Smooth muscle cell of the umbilical artery (primary cell): ENCODE results near the gene CETN2. TPM values are rescaled to one million over a fixed set of nuclear protein-coding genes. Genes with fewer than 3 reads are reported as not detected.

Experiments used
- total RNA-seq: library from RNA; depleted of rRNA; stranded (reverse); fragments of >200 nt; gene quantifications from 2 replicates; pipeline ENCODE4 v1.2.3, GENCODE V29; 2014

Gene CETN2
- 48.3 and 58.8 TPM in 2 replicates for total RNA-seq

DNA sequence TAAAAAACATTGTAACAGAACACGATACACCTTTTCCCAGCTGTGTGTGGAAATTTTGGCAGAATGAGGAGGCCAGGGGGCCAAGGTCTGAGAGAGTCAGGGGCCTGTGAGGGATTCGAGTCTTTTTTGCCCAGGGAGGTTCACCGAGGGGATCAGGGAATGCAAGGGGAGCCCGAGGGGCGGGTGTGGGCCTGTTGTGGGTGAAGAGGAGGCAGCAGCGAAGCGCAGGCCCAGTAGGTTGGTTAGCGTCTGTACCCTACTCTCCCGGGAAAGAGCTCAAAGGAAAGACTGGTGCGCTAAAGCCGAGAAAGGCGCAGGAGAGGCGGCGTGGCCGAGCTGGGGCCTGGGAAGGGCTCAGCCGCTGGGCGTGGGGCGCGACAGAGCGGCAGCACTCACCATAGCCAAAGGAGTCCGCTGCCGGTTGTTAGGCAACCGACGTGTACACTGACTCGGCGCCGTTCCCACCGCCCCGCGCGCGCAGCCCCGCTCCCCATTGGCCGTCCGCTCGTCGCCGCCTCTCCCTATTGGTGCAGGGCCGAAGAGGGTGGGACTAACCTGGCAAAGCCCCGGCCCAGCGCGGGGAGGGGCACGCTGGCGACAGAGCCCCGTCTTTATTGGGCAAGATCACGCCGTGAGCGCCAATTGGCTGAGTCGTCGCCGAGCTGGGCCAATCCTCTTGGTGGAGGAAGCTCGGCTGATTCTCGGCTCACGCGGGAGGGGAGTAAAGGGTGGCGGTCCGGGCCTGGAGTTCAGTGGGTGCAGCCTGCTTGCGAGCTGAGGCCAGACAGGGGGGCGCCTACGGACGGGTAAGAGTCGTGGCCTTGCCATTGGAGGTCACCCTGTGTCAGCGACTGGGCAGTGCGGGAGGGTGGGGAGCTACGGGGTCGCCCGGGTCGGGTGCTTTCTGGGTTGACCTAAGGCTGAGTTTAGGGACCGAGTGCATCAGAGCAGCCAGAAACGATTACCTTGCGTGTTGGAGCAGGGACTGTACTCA lies at the start of gene CETN2, which contains the start of gene NSDHL:
TSS of gene CETN2 (minus strand) at position 446 of the 994 bp plus-strand sequence. CDS start at position 399, 47 bp downstream.
TSS of gene NSDHL (plus strand) at position 752 of the 994 bp plus-strand sequence. CDS start 15,262 bp downstream, outside the sequence.

Other genes with a start within 250 kb of the CETN2 start
- gene GABRQ, start 192.9 kb downstream of the CETN2 start, total RNA-seq = 0.89 and 2.3 TPM in 2 replicates
- not detected in 2 replicates for gene MAGEA3, start 132.0 kb downstream of the CETN2 start, total RNA-seq
- gene CSAG2, start 121.5 kb downstream of the CETN2 start, total RNA-seq = not detected in 2 replicates
- gene MAGEA2B, start 116.1 kb downstream of the CETN2 start, total RNA-seq = not detected in 2 replicates
- gene CSAG1, start 97.0 kb downstream of the CETN2 start, total RNA-seq = not detected in 2 replicates
- gene MAGEA12, start 97.0 kb downstream of the CETN2 start, total RNA-seq = not detected in 2 replicates
- gene MAGEA2, start 76.9 kb downstream of the CETN2 start, total RNA-seq = not detected in 2 replicates
- not detected in 2 replicates for gene CSAG3, start 71.5 kb downstream of the CETN2 start, total RNA-seq
- not detected in 2 replicates for gene MAGEA6, start 61.1 kb downstream of the CETN2 start, total RNA-seq
- 14.8 and 26.8 TPM in 2 replicates for gene NSDHL, start 306 bp upstream of the CETN2 start, total RNA-seq
- gene ZNF185, start 67.3 kb upstream of the CETN2 start, total RNA-seq = 2.4 and 21.3 TPM in 2 replicates
- gene PNMA5, start 163.4 kb upstream of the CETN2 start, total RNA-seq = not detected in 2 replicates
- gene PNMA3, start 225.7 kb upstream of the CETN2 start, total RNA-seq = 0.09 and 0.89 TPM in 2 replicates
- 2.0 and 3.9 TPM in 2 replicates for gene PNMA6A, start 241.7 kb upstream of the CETN2 start, total RNA-seq